Mucosa of descending colon (tissue), 3 donors: ENCODE data around the gene FEM1C. TPM values are rescaled to one million over a fixed set of nuclear protein-coding genes. Genes with fewer than 3 reads are reported as not detected.

Source experiments
- ATAC-seq: fragments of 200-7000 bp; cut with Tn5 transposase; one replicate; pipeline ENCODE4 v1.9.1; 2020; ENCODE audit warnings: mild to moderate bottlenecking, moderate library complexity
- DNase-seq, 3 donors: peaks; one replicate each; pipeline ENCODE4 v3.0.0-alpha.2; 2020
- H3K36me3 ChIP-seq: fragments of 200-600 bp; one replicate; pipeline ENCODE4 v1.8.0; 2021; ENCODE audit warnings: low read depth, mild to moderate bottlenecking
- H3K4me1 ChIP-seq: fragments of 200-600 bp; one replicate; pipeline ENCODE4 v1.8.0; 2021; ENCODE audit warnings: low read depth, mild to moderate bottlenecking
- H3K4me3 ChIP-seq: fragments of 200-600 bp; one replicate; pipeline ENCODE4 v1.8.0; 2021; ENCODE audit warnings: mild to moderate bottlenecking
- H3K9me3 ChIP-seq: fragments of 200-600 bp; one replicate; pipeline ENCODE4 v1.8.0; 2021; ENCODE audit warnings: mild to moderate bottlenecking
- intact Hi-C, 2 donors: fragments of 100-400 bp; cut with DNase I in 1 of 2; cut with micrococcal nuclease in 1 of 2; formaldehyde crosslinking; loops; one replicate each; pipeline versions ENCODE4 v1.11.0 to v1.11.1; 2022; cut with DNase I, micrococcal nuclease
- total RNA-seq, 3 donors: library from RNA; stranded (reverse); fragmentation: NEBNext Ultra II Directional in 2 of 3; extraction: Animal tissue kit (Norgen Biotek cat#: 25700) in 2 of 3; gene quantifications; one replicate each; pipeline versions ENCODE4 v1.2.1 to v1.2.4, GENCODE V29; 2021 to 2023
- TF ChIP-seq, protein P1 (sequence below): fragments of 200-600 bp; IDR thresholded peaks from one replicate; pipeline ENCODE4 v1.8.0; 2022; ENCODE audit warnings: antibody characterized with exemption, mild to moderate bottlenecking
- donor health status: DM: no; HTN: no; CAD: no; lungs with moderate emphysema.
- donor health status: DM: no; HTN: no; CAD: no.
- donor health status: DM: no; HTN: yes; CAD: no.

FEM1C gene
- total RNA-seq, 3 donors from 2014 or later: 31.1 to 37.7 (median 33.5) TPM

DNA sequence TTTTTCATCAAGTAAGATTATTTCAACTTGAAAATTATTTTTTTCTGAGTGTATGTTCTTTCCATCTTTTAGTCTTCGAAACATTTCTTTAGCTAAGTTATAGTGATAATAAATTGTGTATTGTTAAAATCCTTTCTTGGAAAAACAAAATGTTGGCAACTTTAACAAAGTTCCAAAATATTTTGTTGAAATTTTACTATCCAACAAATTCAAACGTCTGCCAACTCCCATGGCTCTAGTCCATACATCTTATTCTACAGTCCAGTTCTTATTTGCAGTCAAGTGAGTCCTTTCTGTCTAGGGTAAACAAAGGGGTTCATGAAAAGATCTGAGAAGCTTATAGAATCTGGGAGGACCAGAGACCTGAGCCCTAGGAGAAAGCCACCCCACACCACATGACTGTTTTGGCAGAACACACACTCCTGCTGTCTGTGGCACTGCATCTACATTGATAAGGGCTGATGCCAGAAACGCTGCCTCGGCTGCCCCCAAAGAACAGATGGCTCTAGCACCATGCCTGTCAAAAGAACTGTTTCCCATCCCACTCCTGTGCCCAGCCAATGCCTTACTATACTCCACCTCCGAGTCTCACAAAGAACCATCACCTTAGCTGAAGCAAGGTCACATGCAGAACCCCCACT lies 47.5 kb downstream of the FEM1C start:
- TF ChIP-seq, protein P1, sequence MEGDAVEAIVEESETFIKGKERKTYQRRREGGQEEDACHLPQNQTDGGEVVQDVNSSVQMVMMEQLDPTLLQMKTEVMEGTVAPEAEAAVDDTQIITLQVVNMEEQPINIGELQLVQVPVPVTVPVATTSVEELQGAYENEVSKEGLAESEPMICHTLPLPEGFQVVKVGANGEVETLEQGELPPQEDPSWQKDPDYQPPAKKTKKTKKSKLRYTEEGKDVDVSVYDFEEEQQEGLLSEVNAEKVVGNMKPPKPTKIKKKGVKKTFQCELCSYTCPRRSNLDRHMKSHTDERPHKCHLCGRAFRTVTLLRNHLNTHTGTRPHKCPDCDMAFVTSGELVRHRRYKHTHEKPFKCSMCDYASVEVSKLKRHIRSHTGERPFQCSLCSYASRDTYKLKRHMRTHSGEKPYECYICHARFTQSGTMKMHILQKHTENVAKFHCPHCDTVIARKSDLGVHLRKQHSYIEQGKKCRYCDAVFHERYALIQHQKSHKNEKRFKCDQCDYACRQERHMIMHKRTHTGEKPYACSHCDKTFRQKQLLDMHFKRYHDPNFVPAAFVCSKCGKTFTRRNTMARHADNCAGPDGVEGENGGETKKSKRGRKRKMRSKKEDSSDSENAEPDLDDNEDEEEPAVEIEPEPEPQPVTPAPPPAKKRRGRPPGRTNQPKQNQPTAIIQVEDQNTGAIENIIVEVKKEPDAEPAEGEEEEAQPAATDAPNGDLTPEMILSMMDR: no peak
- no peak for ATAC-seq
- H3K4me3 ChIP-seq: no peak overlapping the region

GRCh38 chr5:115494570-115495289 lies 49.8 kb downstream of the FEM1C start:
- TF ChIP-seq, protein P1: no peak
- intact Hi-C loops: no loop called here
- Histone ChIP-seq H3K36me3 (no peaks in the 10 kb centered on the region), H3K4me1 (no peaks in the 10 kb centered on the region), H3K9me3 (no peaks in the 10 kb centered on the region), H3K4me3 (no peak overlapping the region)
- no peak for DNase-seq
- ATAC-seq: no peak

More for the DNA sequence above, 47.5 kb downstream of the FEM1C start:
- H3K9me3 ChIP-seq: no peaks in the 10 kb centered on the region
- no peaks in the 10 kb centered on the region for H3K4me1 ChIP-seq
- H3K36me3 ChIP-seq: no peaks in the 10 kb centered on the region
- DNase-seq: no peak
- intact Hi-C loops: no loop called here

DNA sequence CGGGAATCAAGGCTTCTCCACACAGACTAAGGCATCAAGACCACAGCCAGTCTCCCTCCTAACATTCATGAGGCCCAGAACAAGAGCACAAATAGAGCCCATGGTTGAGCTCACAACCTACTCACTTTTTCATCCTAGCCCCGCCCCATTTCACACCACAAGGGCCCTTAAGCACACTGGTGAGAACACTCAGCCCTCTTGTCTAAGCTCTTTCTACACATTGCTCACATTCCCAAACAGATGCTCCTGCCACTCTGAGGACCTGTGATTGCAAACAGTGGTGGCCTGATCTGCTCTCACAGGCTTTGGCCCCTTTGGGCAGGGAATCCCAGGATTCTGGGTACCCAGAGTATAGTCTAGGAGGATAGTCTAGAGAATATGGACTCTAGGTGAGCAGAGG lies 54.0 kb downstream of the FEM1C start:
- H3K36me3 ChIP-seq: no peaks in the 10 kb centered on the region
- intact Hi-C loops: no loop called here
- ATAC-seq (no peak), DNase-seq (no peak)
- TF ChIP-seq, protein P1: no peak
- no peaks in the 10 kb centered on the region for H3K4me1 ChIP-seq
- no peaks in the 10 kb centered on the region for H3K9me3 ChIP-seq
- H3K4me3 ChIP-seq: no peak overlapping the region

DNA sequence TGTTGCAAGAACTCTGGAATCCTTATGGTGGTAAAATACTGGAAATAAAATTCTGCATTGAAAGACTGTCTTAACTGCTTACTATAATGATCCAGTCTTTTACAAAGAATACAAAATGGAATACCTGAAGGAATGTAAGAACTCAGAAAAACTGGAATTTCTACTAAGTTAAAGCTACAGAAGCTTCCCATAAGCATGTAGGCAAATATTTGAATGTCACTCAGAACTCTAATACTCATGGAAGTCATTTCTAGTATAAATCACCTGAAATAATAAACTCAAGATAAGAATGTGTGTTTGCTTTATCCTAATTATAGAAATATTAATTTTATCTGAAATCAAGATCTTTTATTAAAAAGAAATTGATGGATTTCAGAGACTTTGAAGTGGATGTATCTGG lies 54.8 kb downstream of the FEM1C start:
- no peak for ATAC-seq
- Histone ChIP-seq H3K36me3 (no peaks in the 10 kb centered on the region), H3K4me1 (no peaks in the 10 kb centered on the region), H3K9me3 (no peaks in the 10 kb centered on the region), H3K4me3 (no peak overlapping the region)
- no peak for DNase-seq
- TF ChIP-seq, protein P1: no peak
- intact Hi-C loops: no loop called here

- TF ChIP-seq, protein P1: no peak
- Histone ChIP-seq H3K4me1 (no peaks in the 10 kb centered on the region), H3K36me3 (no peaks in the 10 kb centered on the region), H3K4me3 (no peak overlapping the region), H3K9me3 (no peaks in the 10 kb centered on the region)
- intact Hi-C loops: no loop called here
- no peak for DNase-seq
- no peak for ATAC-seq
Measured at GRCh38 chr5:115487756-115488155, 56.8 kb downstream of the FEM1C start.
